NCI-H128 (cell line): ENCODE data around the gene ACTN4.
"Not testable (repeated sequence)": the region's sequence is repeated elsewhere in the genome, so short reads cannot be mapped to it uniquely, and the experiment has no call there.

Source experiments
- DNase-seq: peaks from one replicate; lab custom pipeline; 2025; ENCODE audit not compliant: unreplicated experiment; lab: John Stamatoyannopoulos, UW

The ACTN4 gene

GRCh38 chr19:38647368-38647965 is at the start of gene ACTN4:
ACTN4 (plus strand) TSS chr19:38647649; CDS start chr19:38647746, 97 bp downstream.
- DNase-seq, result peak; percentile 97

GRCh38 chr19:38599722-38600121 is 47.7 kb upstream of the ACTN4 start:
- no peak for DNase-seq

- DNase-seq, result not testable (repeated sequence)
Measured at GRCh38 chr19:38602856-38603255, 44.6 kb upstream of the ACTN4 start.

GRCh38 chr19:38606131-38606530 is 41.3 kb upstream of the ACTN4 start:
- DNase-seq, result no peak

- DNase-seq, result no peak
Measured at GRCh38 chr19:38614289-38614688, 33.2 kb upstream of the ACTN4 start.

- DNase-seq, result no peak
Measured at GRCh38 chr19:38615007-38615581, 32.4 kb upstream of the ACTN4 start.

GRCh38 chr19:38616265-38616664 is 31.2 kb upstream of the ACTN4 start:
- DNase-seq, result no peak

GRCh38 chr19:38617283-38617763 is 30.1 kb upstream of the ACTN4 start:
- DNase-seq, result no peak

- DNase-seq, result no peak
Measured at GRCh38 chr19:38617764-38618589, 29.5 kb upstream of the ACTN4 start, which contains the start of gene MAP4K1. MAP4K1 (minus strand) TSS chr19:38617953; CDS start chr19:38617895, 58 bp downstream.

- peak; percentile 98 for DNase-seq
Measured at GRCh38 chr19:38618590-38619360, 28.7 kb upstream of the ACTN4 start, which contains the start of gene EIF3K. EIF3K (plus strand) TSS chr19:38619188; CDS start chr19:38619269, 81 bp downstream.

- no peak for DNase-seq
Measured at GRCh38 chr19:38619361-38620174, 27.9 kb upstream of the ACTN4 start.

- no peak for DNase-seq
Measured at GRCh38 chr19:38624822-38625221, 22.6 kb upstream of the ACTN4 start.

GRCh38 chr19:38626401-38626800 is 21.0 kb upstream of the ACTN4 start:
- DNase-seq, result no peak

GRCh38 chr19:38629568-38629967 is 17.9 kb upstream of the ACTN4 start:
- no peak for DNase-seq

- not testable (repeated sequence) for DNase-seq
Measured at GRCh38 chr19:38631301-38631700, 16.1 kb upstream of the ACTN4 start.

GRCh38 chr19:38631811-38632475 is 15.5 kb upstream of the ACTN4 start:
- not testable (repeated sequence) for DNase-seq

- no peak for DNase-seq
Measured at GRCh38 chr19:38632476-38633213, 14.8 kb upstream of the ACTN4 start.

GRCh38 chr19:38634757-38635482 is 12.5 kb upstream of the ACTN4 start:
- DNase-seq, result peak; percentile 5
